Keratinocyte (primary cell): ENCODE results near the gene IGFBP3.
A peak's percentile ranks its signal among the peaks of the same experiment; 100 is the strongest.

ENCODE experiments used
- CTCF ChIP-seq, 3 experiments: IDR thresholded peaks in 1 of 3; conservative IDR thresholded peaks in 1 of 3; optimal IDR thresholded peaks in 1 of 3; 2 replicates in 2 of 3; 3 replicates in 1 of 3; pipeline versions ENCODE3 to v1.5.1; 2011; ENCODE audit warnings: low read length in 3 of 3, mild to moderate bottlenecking in 3 of 3, moderate library complexity in 2 of 3, control low read depth in 1 of 3, inconsistent platforms in 1 of 3; ENCODE audit not compliant: insufficient read depth in 2 of 3; ENCODE audit errors: extremely low read depth in 1 of 3
- EZH2 ChIP-seq: IDR thresholded peaks from one replicate; pipeline ENCODE4 v1.6.1; 2012; ENCODE audit warnings: inconsistent platforms, mild to moderate bottlenecking, low read length, moderate library complexity

DNA sequence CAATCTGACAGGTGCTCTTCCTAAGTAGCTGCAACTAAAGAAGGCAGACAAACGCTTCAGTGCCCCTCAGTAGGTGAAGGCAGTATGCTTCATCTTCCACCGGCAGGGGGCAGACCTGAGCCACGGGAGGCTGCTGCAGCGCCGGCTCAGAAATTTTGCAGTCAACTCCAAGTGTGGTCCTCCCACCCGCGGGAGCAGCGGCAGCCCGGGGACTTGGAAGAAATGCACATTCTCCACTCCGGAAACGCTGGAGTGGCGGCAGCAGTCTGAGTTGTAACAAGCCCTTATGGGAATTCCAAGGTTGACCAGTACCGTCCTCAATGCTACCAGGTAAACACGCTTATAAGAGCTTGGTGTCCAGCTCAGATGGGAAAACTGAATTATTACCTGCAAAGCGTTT, 3.4 kb downstream of the IGFBP3 start:
- TF ChIP-seq EZH2 (peak; percentile 28), CTCF (optimal IDR thresholded peaks at IDR 0.05 in 1 of 3, IDR thresholded peaks at IDR 0.05 in 1 of 3, conservative IDR thresholded peaks at IDR 0.05 in 1 of 3; ENCODE audit: extremely low read depth in 1 of 3, insufficient read depth in 2 of 3, low read length in 3 of 3) (peak; percentile 85 to 97 (median 95))
